Fibroblast of lung (primary cell): ENCODE results near the gene UBL7.

ENCODE experiments used
- EZH2 ChIP-seq: IDR thresholded peaks from 2 replicates; pipeline ENCODE4 v1.5.1; 2012; ENCODE audit warnings: low read length, control low read depth, mild to moderate bottlenecking; ENCODE audit errors: missing control alignments
- TF ChIP-seq, protein P1 (sequence below), 2 donors: IDR thresholded peaks in 1 of 2; conservative IDR thresholded peaks in 1 of 2; 1 replicate in 1 of 2; 2 replicates in 1 of 2; pipeline ENCODE4 v1.5.1; 2011 to 2012; ENCODE audit warnings: low read length in 2 of 2, control low read depth in 1 of 2, inconsistent platforms in 1 of 2, low read depth in 1 of 2, mild to moderate bottlenecking in 1 of 2

DNA sequence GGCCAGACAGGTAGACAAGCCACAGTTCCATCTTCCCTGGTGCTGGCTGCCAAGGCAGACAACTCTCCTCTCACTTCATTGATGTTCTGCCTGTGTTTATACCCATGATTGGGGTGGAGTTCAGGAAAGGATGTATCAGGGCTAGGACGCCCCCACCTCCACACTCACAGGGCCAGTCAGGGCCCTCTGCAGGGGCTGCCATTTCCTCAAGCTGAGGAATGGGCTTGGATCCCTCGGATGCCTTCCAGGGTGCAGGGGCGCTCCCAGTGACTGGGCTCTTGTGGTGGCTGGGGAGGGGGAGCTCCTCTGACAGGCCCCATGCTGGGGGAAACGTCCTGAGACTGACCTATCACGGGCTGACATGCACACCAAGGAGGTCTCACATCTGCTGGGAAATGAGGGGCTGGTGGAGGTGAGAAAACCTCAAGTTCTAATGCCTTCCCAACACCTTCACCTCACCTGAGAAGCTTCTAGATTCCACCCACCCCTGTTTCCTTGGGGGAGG is 58.6 kb downstream of the UBL7 start:
- TF ChIP-seq, protein P1, sequence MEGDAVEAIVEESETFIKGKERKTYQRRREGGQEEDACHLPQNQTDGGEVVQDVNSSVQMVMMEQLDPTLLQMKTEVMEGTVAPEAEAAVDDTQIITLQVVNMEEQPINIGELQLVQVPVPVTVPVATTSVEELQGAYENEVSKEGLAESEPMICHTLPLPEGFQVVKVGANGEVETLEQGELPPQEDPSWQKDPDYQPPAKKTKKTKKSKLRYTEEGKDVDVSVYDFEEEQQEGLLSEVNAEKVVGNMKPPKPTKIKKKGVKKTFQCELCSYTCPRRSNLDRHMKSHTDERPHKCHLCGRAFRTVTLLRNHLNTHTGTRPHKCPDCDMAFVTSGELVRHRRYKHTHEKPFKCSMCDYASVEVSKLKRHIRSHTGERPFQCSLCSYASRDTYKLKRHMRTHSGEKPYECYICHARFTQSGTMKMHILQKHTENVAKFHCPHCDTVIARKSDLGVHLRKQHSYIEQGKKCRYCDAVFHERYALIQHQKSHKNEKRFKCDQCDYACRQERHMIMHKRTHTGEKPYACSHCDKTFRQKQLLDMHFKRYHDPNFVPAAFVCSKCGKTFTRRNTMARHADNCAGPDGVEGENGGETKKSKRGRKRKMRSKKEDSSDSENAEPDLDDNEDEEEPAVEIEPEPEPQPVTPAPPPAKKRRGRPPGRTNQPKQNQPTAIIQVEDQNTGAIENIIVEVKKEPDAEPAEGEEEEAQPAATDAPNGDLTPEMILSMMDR (conservative IDR thresholded peaks at IDR 0.05 in 1 of 2, IDR thresholded peaks at IDR 0.05 in 1 of 2; ENCODE audit: low read depth in 1 of 2, low read length in 2 of 2) = no peak
- TF ChIP-seq EZH2 = no peak
